Sigmoid colon (tissue), 3 donors: ENCODE measurements around the gene ANGPTL3.

Source experiments
- POLR2A ChIP-seq, 2 donors: fragments of 450-650 bp; IDR thresholded peaks; one replicate each; pipeline ENCODE4 v1.6.1; 2016; ENCODE audit warnings: antibody characterized with exemption in 2 of 2, mild to moderate bottlenecking in 2 of 2, moderate library complexity in 2 of 2
- TF ChIP-seq, protein P1 (sequence below), 4 experiments: fragments of 450-650 bp in 3 of 4; fragments of 200-600 bp in 1 of 4; IDR thresholded peaks; one replicate each; pipeline ENCODE4 v1.5.1; 2016 to 2019; ENCODE audit warnings: antibody characterized with exemption in 4 of 4, mild to moderate bottlenecking in 3 of 4, moderate library complexity in 2 of 4

DNA sequence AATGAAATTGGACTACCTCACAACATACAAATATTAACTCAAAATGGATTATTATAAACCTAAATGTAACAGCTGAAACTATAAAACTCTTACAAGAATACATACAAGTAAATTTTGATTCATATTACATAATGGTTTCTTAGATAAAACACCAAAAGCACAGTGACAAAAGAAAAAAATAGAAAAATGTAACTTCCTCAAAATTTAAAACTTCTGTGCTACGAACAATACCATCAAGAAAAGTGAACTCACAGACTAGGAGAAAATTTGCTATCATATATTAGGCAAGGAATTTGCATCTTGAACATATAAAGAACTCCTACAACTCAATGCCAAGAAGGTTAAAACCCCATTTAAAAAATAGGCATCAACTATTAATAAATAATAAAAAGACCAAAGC is 31.2 kb downstream of the ANGPTL3 start:
- TF ChIP-seq, protein P1, sequence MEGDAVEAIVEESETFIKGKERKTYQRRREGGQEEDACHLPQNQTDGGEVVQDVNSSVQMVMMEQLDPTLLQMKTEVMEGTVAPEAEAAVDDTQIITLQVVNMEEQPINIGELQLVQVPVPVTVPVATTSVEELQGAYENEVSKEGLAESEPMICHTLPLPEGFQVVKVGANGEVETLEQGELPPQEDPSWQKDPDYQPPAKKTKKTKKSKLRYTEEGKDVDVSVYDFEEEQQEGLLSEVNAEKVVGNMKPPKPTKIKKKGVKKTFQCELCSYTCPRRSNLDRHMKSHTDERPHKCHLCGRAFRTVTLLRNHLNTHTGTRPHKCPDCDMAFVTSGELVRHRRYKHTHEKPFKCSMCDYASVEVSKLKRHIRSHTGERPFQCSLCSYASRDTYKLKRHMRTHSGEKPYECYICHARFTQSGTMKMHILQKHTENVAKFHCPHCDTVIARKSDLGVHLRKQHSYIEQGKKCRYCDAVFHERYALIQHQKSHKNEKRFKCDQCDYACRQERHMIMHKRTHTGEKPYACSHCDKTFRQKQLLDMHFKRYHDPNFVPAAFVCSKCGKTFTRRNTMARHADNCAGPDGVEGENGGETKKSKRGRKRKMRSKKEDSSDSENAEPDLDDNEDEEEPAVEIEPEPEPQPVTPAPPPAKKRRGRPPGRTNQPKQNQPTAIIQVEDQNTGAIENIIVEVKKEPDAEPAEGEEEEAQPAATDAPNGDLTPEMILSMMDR (IDR thresholded peaks at IDR 0.05) = no peak
- TF ChIP-seq POLR2A (IDR thresholded peaks at IDR 0.05) = no peak
